ENCODE results near the gene IL1F10.
"Not testable (repeated sequence)": the region's sequence is repeated elsewhere in the genome, so short reads cannot be mapped to it uniquely, and the experiment has no call there.

Gene IL1F10

DNA sequence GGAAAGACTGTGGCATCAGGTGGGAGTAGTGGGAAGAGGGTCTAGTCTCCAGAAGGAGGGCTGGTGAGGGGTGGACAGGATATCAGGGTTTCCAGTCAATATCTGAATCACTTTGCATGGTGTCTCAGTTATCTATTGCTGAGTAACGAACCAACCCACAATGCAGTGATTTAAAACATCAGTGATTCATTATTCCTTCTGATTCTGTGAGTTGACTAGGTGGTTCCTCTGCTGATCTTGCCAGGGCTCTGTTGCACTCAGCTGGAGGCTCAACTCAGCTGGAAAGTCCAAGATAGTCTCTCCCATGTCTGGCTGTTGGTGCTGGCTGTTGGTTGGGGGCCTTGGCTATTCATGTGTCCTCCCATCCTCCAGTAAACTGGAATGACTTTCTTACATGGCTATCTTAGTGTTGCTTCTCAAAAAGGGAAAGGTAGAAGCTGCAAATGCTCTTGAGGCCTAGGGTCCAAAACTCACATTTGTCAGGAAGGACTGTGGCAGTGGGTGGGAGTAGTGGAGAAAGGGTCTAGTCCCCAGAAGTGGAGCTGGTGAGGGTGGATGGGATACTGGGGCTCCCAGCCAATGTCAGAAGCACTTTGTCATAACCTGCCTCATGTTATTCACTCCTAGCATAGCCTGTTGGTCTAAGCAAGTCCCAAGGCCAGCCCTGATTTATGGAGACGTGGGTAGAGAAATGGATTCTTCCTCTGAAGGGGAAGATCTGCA lies 13.9 kb downstream of the IL1F10 start:
- DNase-seq (ENCODE audit: low read depth), result no peak

GRCh38 chr2:113083296-113083695 lies 15.5 kb downstream of the IL1F10 start:
- DNase-seq (ENCODE audit: low read depth), result no peak

DNA sequence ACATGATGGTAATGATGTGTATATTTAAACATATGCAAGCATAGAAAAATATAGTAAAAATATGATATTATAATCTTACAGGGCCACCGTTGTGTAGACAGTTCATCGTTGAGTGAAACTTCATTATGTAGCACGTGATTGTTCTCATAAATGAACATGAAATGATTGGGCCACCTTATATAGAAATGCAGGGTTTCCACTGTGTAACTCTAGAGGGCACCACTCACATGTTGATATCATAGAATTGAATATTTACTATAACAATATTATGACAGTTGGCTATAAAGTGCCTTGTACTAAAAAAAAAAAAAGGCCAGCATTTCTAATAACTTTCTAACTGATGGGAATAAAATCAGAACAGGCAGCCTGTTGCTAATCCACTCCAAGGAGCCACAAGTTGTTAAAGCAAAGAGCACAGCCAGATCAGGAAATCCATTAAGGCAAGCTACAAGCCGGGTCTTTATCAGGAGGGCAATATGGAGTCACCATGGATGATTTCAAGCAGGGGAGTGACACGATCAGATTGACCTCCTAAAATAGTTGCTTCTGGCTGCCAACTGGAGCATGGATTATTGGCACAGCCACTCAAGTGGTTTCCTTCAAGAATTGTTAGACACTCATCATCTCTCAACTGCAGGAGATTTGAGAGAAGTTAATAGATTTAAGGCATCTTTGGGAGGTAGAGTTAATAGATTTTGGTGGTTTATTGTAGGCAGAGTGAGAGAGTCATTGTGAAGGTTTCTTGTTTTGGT lies 16.7 kb downstream of the IL1F10 start:
- DNase-seq (ENCODE audit: low read depth), result no peak

GRCh38 chr2:113085542-113085941 lies 17.8 kb downstream of the IL1F10 start:
- DNase-seq (ENCODE audit: low read depth), result no peak

GRCh38 chr2:113088213-113088992 lies 20.6 kb downstream of the IL1F10 start:
- no peak for DNase-seq (ENCODE audit: low read depth)

- no peak for DNase-seq (ENCODE audit: low read depth)
Observed at GRCh38 chr2:113089916-113090315, 22.1 kb downstream of the IL1F10 start.

DNA sequence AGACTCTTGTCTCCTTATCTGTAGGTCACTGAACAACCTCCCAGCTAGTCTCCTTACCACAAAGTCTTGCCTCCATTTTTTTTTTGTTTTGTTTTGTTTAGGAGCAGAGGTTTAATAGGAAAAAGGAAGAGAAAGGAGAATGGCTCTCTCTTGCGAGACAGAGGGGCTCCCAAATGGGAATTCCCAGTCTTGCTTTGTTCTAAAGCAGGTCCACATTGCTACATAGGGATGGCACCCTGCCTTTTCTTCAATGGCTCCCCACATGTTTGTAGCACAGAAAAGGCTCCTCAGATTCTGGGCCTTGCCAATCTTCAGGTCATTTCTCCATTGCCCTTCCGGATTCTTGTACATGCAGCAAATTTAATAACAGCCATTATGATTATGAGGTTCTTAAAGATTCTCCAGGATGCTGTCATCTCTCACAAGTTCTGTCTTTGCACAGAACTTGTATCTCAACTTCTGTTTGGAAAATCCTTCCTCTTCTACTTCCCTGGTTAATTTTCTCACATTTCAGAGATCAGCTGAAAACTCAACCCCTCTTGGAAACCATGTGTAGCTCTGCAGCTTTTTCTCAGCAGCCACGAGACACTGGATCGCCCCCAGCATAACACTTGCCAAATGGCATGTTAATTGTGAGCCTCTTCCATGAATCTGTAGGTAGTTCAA lies 23.6 kb downstream of the IL1F10 start:
- no peak for DNase-seq (ENCODE audit: low read depth)

DNA sequence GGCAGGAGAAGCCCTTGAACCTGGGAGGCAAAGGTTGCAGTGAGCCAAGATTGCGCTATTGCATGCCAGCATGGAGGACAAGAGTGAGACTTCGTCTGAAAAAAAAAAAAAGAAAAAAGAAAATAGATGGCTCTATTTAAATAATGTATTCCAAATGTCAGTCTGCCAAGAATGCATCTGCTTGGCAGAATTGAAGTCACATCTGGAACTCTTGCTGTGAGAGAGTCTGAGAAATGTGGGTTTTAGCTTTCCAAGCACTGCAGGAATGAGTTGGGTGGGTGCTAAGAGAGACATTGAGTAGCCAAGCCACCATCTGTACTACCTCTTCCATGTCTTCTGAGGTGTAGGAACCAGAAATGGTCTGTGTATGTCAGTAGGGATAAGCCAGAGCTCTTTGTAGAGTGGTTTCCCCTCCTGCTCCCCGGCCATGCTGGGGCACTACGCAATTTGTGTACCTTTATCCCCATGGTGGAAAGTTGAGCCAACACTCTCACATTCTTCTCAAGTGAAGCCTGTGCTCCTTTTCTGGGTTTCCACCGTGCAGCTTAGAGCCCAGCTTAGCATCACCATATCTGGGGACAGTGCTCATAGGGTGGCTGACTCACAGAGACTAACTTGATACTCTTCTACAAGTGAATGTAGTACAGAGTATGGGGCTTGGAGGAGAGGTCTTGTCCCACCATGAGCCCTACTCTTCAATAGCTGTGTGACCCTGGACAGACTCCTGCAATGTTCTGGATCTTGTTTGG lies 25.3 kb downstream of the IL1F10 start:
- no peak for DNase-seq (ENCODE audit: low read depth)

- DNase-seq (ENCODE audit: low read depth), result no peak
Observed at GRCh38 chr2:113093613-113093977, 25.8 kb downstream of the IL1F10 start.

DNA sequence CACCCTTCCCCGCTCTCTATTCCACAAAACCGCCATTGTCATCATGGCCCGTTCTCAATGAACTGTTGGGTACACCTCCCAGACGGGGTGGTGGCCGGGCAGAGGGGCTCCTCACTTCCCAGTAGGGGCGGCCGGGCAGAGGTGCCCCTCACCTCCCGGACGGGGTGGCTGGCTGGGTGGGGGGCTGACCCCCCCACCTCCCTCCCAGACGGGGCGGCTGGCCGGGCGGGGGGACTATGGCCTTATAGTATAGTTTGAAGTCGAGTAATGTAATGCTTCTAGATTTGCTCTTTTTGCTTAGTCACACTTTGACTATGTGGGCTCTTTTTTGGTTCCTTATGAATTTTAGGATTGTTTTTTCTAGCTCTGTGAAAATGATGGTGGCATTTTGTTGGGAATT lies 28.5 kb downstream of the IL1F10 start:
- not testable (repeated sequence) for DNase-seq (ENCODE audit: low read depth)

DNA sequence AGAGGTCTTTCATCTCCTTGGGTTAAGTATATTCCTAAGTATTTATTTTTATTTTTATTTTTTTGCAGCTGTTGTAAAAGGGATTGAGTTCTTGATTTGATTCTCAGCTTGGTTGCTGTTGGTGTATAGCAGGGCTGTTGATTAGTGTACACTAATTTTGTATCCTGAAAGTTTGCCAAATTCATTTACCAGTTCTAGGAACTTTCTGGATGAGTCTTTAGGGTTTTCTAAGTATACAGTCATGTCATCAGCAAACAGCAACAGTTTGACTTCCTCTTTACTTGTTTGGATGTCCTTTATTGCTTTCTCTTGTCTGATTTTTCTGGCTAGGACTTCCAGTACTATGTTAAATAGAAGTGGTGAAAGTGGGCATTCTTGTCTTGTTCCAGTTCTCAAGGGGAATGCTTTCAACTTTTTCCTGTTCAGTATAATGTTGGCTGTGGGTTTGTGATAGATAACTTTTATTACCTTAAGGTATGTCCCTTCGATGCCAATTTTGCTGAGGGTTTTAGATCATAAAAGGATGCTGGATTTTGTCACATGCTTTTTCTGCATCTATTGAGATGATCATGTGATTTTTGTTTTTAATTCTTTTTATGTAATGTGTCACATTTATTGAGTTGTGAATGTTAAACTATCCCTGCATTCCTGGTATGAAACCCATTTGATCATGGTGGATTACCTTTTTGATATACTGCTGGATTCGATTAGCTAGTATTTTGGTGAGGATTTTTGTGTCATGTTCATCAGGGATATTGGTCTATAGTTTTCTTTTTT lies 29.3 kb downstream of the IL1F10 start:
- DNase-seq (ENCODE audit: low read depth), result not testable (repeated sequence)

- no peak for DNase-seq (ENCODE audit: low read depth)
Observed at GRCh38 chr2:113098041-113098440, 30.3 kb downstream of the IL1F10 start.

GRCh38 chr2:113098532-113098931 lies 30.8 kb downstream of the IL1F10 start:
- DNase-seq (ENCODE audit: low read depth), result no peak

DNA sequence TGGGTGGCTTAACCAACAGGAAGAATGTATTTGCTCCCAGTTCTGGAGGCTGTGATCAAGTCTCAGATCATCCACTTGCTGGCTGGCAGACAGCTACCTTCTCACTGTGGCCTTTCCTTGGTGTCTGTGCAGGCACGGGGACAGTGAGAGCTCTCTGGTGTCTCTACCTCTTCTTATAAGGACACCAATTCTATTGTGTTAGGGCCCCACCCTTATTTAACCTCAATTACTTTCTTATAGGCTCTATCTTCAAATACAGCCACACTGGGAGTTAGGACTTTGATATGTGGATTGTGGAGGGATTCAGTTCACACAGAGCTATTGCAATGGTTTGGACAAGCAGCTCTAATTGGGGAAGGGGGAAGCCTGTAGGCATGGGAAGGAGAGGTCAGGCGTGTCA lies 34.4 kb downstream of the IL1F10 start:
- no peak for DNase-seq (ENCODE audit: low read depth)

DNA sequence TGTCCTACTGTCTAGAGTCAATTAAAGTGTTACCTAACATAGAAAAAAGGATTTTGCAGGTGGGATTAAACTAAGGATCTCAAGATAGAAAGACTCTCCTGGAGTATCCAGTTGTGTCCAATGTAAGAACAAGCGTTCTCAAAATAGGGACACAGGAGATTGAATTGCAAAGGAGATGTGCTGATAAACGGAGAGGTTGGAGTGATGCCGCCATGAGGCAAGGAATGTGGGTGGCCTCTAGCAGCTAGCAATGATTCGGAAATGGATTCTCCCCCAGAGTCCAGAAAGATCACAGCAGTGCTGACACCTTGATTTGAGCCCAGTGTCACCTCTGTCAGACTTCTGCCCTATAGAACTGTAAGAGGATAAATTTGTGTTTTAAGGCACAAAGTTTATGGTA lies 35.5 kb downstream of the IL1F10 start:
- DNase-seq (ENCODE audit: low read depth), result no peak

- DNase-seq (ENCODE audit: low read depth), result no peak
Observed at GRCh38 chr2:113104054-113104611, 36.4 kb downstream of the IL1F10 start.

- DNase-seq (ENCODE audit: low read depth), result no peak
Observed at GRCh38 chr2:113105047-113105785, 37.4 kb downstream of the IL1F10 start.

GRCh38 chr2:113111121-113111520 lies 43.4 kb downstream of the IL1F10 start:
- DNase-seq (ENCODE audit: low read depth), result no peak

GRCh38 chr2:113111823-113112287 lies 44.1 kb downstream of the IL1F10 start:
- no peak for DNase-seq (ENCODE audit: low read depth)

DNA sequence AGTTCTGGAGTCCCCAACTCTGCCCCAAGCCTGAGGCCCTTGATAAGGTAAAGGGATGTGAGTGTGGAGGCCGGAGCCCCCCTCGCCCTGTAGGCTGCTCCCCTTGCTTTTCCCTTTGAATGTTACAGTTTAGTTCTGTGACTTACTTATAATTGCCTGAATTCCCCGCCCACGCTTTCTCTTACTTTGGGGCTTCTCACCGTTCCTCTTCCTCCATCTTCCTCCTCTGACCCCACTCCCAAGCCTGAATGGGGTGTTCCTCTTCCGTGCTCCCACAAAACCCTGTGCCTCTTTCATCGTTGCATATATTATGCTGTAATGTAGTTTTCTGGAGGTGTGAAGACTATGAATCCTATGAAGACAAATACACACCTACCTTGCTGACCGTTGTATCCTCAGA lies 44.7 kb downstream of the IL1F10 start:
- no peak for DNase-seq (ENCODE audit: low read depth)
